GM12891 (cell line): ENCODE data around the gene SPON2. TPM values are rescaled to one million over a fixed set of nuclear protein-coding genes. Genes with fewer than 3 reads are reported as not detected.

Experiments used
- DNase-seq: peaks from one replicate; pipeline ENCODE4 v3.0.0; 2011; ENCODE audit warnings: low spot score; ENCODE audit not compliant: insufficient read length
- FAIRE-seq: peaks from 2 replicates; lab custom pipeline; 2011; peaks lifted over from hg19 to GRCh38; lab: Jason Lieb, UNC
- PAX5 ChIP-seq: IDR thresholded peaks from 2 replicates; pipeline ENCODE4 v1.6.1; 2011; ENCODE audit warnings: low read length, moderate library complexity, mild to moderate bottlenecking; ENCODE audit not compliant: insufficient read depth, severe bottlenecking
- POLR2A ChIP-seq: IDR thresholded peaks from 2 replicates; pipeline ENCODE4 v1.6.1; 2011; ENCODE audit warnings: low read depth, low read length, control low read depth
- POLR2AphosphoS5 ChIP-seq: IDR thresholded peaks from 2 replicates; pipeline ENCODE4 v1.6.1; 2011; ENCODE audit warnings: low read depth, low read length, control low read depth
- POU2F2 ChIP-seq: IDR thresholded peaks from 2 replicates; pipeline ENCODE4 v1.6.1; 2011; ENCODE audit warnings: low read depth, mild to moderate bottlenecking, control low read depth, low read length, moderate library complexity
- SPI1 ChIP-seq: IDR thresholded peaks from 2 replicates; pipeline ENCODE4 v1.6.1; 2011; ENCODE audit warnings: low read depth, low read length, control low read depth
- TAF1 ChIP-seq: IDR thresholded peaks from 2 replicates; pipeline ENCODE4 v1.6.1; 2011; ENCODE audit warnings: low read depth, low read length, control low read depth
- polyA plus RNA-seq: library from polyadenylated mRNA; unstranded; fragments of >200 nt; gene quantifications from one replicate; pipeline ENCODE4 v1.2.1, GENCODE V29; 2012; ENCODE audit warnings: low read depth, missing spikeins, inconsistent platforms; ENCODE audit not compliant: missing spikeins

SPON2 gene
- 2.4 TPM for polyA plus RNA-seq

- DNase-seq (no peak), FAIRE-seq (no peak)
- no peak for TF ChIP-seq POLR2A
- TF ChIP-seq POLR2AphosphoS5: no peak
- TF ChIP-seq POU2F2: no peak
- TF ChIP-seq SPI1: no peak
- no peak for TF ChIP-seq TAF1
- no peak for TF ChIP-seq PAX5
These were observed at the start of gene SPON2 for GRCh38 chr4:1172228-1172851. SPON2 (minus strand) TSS chr4:1172583.

- no peak for FAIRE-seq
- no peak for DNase-seq
- TF ChIP-seq POU2F2 (no peak), POLR2AphosphoS5 (no peak), SPI1 (no peak), TAF1 (no peak), PAX5 (no peak), POLR2A (no peak)
These were observed 48.9 kb upstream of the SPON2 start for GRCh38 chr4:1221155-1221870.

- no peak for TF ChIP-seq SPI1
- no peak for TF ChIP-seq TAF1
- no peak for TF ChIP-seq POLR2AphosphoS5
- TF ChIP-seq POU2F2: no peak
- TF ChIP-seq PAX5: no peak
- no peak for TF ChIP-seq POLR2A
- FAIRE-seq (no peak), DNase-seq (no peak)
These were observed 48.2 kb upstream of the SPON2 start for GRCh38 chr4:1220566-1220965.

- DNase-seq (no peak), FAIRE-seq (no peak)
- TF ChIP-seq POU2F2: no peak
- no peak for TF ChIP-seq POLR2A
- no peak for TF ChIP-seq POLR2AphosphoS5
- TF ChIP-seq TAF1: no peak
These were observed 47.2 kb upstream of the SPON2 start for GRCh38 chr4:1219566-1219950.

GRCh38 chr4:1218634-1219565 lies 46.5 kb upstream of the SPON2 start:
- TF ChIP-seq SPI1: 0 out of 2 replicates have a peak, but pooled peaks have one; percentile 17
- no peak for TF ChIP-seq TAF1
- no peak for TF ChIP-seq POLR2AphosphoS5
- no peak for TF ChIP-seq POLR2A
- peak; percentile 76 for TF ChIP-seq PAX5
- TF ChIP-seq POU2F2: peak; percentile 42; the same call in 1 of the 2 replicates
- FAIRE-seq (peak; percentile 88), DNase-seq (peak; percentile 61)

- TF ChIP-seq POLR2AphosphoS5 (no peak), SPI1 (no peak), POU2F2 (no peak), PAX5 (no peak), TAF1 (no peak), POLR2A (no peak)
- FAIRE-seq: peak; percentile 51
- DNase-seq: no peak
These were observed 45.0 kb upstream of the SPON2 start for GRCh38 chr4:1217366-1217765.

GRCh38 chr4:1216869-1217294 lies 44.5 kb upstream of the SPON2 start:
- DNase-seq (peak; percentile 64), FAIRE-seq (peak; percentile 89)
- TF ChIP-seq POLR2A (no peak), SPI1 (peak; percentile 51; the same call in 1 of the 2 replicates)

- no peak for TF ChIP-seq PAX5
- TF ChIP-seq SPI1: no peak
- no peak for TF ChIP-seq TAF1
- no peak for TF ChIP-seq POLR2AphosphoS5
- no peak for TF ChIP-seq POLR2A
- no peak for TF ChIP-seq POU2F2
- FAIRE-seq (no peak), DNase-seq (no peak)
These were observed 43.8 kb upstream of the SPON2 start for GRCh38 chr4:1216076-1216614.
